GM12878 (cell line): ENCODE measurements around the gene NEK7. TPM values are rescaled to one million over a fixed set of nuclear protein-coding genes. Genes with fewer than 3 reads are reported as not detected.
"Not testable (repeated sequence)": the region's sequence is repeated elsewhere in the genome, so short reads cannot be mapped to it uniquely, and the experiment has no call there.

Experiments
- ATAC-seq: fragments of 200-7000 bp; cut with Tn5 transposase; 3 replicates; pipeline ENCODE4 v1.9.1; 2020; ENCODE audit warnings: mild to moderate bottlenecking, moderate library complexity
- BruUV-seq: library from RNA; stranded (reverse); fragments of 400-500 nt; replicated peaks from 2 replicates; lab custom pipeline; 2021; lab: Mats Ljungman, UMichigan
- CTCF ChIA-PET: fragments of 300-600 bp; sonication (Branson Sonifier 250); formaldehyde crosslinking; extraction: SDS; loops from one replicate; lab custom pipeline; 2021; ENCODE audit warnings: inconsistent platforms; lab: Yijun Ruan, JAX
- POLR2A ChIA-PET: fragments of 350-600 bp; formaldehyde crosslinking; extraction: SDS; loops from one replicate; lab custom pipeline; 2021; ENCODE audit warnings: inconsistent platforms; lab: Charles Lee
- RAD21 ChIA-PET: fragments of 300-600 bp; sonication (Branson Sonifier 250); formaldehyde crosslinking; loops from one replicate; lab custom pipeline; 2023; ENCODE audit warnings: antibody characterized with exemption; ENCODE audit not compliant: unreplicated experiment; lab: Charles Lee
- SMC1A ChIA-PET: fragments of 300-600 bp; sonication (Branson Sonifier 250); formaldehyde crosslinking; loops from one replicate; lab custom pipeline; 2023; ENCODE audit not compliant: unreplicated experiment, uncharacterized antibody; lab: Charles Lee
- DNase-seq: peaks from one replicate; pipeline ENCODE4 v3.0.0-alpha.2; 2011; ENCODE audit warnings: low read depth, low spot score
- FAIRE-seq: peaks from 3 replicates; lab custom pipeline; 2011; peaks lifted over from hg19 to GRCh38; lab: Jason Lieb, UNC
- H2AFZ ChIP-seq: 2 replicates; pipeline ENCODE4 v1.6.0; 2011; ENCODE audit warnings: low read depth, low read length, control low read depth; ENCODE audit not compliant: control insufficient read depth
- H3K27ac ChIP-seq: 2 replicates; pipeline ENCODE4 v1.5.1; 2011; ENCODE audit warnings: control low read depth; ENCODE audit not compliant: control insufficient read depth, insufficient read depth
- H3K27me3 ChIP-seq, 2 experiments: replicated peaks in 1 of 2; 2 replicates each; pipeline versions ENCODE4 v1.6.0 to v1.6.1; 2011; ENCODE audit warnings: low read length in 1 of 2; ENCODE audit not compliant: control insufficient read depth in 2 of 2, insufficient read depth in 2 of 2
- H3K36me3 ChIP-seq, 2 experiments: 2 replicates each; pipeline ENCODE4 v1.5.1; 2011; ENCODE audit warnings: low read length in 1 of 2; ENCODE audit not compliant: control insufficient read depth in 2 of 2, insufficient read depth in 2 of 2
- H3K4me1 ChIP-seq: 2 replicates; pipeline ENCODE4 v1.6.1; 2011; ENCODE audit warnings: mild to moderate bottlenecking, low read length, moderate library complexity, mixed read lengths; ENCODE audit not compliant: control insufficient read depth, insufficient read depth
- H3K4me2 ChIP-seq: 2 replicates; pipeline ENCODE4 v1.6.0; 2011; ENCODE audit warnings: control low read depth; ENCODE audit not compliant: control insufficient read depth, insufficient read depth
- H3K4me3 ChIP-seq: fragments of 200-600 bp; sonication (generic); 2 replicates; pipeline ENCODE4 v1.5.1; 2016
- H3K79me2 ChIP-seq: 2 replicates; pipeline ENCODE4 v1.6.0; 2011; ENCODE audit warnings: low read length; ENCODE audit not compliant: control insufficient read depth, insufficient read depth
- H3K9ac ChIP-seq: 2 replicates; pipeline ENCODE4 v1.8.0; 2011; ENCODE audit warnings: low read length, control low read depth, mixed read lengths; ENCODE audit not compliant: control insufficient read depth, insufficient read depth
- H3K9me3 ChIP-seq: replicated peaks from 3 replicates; pipeline ENCODE4 v1.5.1; 2011; ENCODE audit warnings: mild to moderate bottlenecking, low read length; ENCODE audit not compliant: control insufficient read depth, insufficient read depth
- H4K20me1 ChIP-seq: 2 replicates; pipeline ENCODE4 v1.6.0; 2011; ENCODE audit not compliant: control insufficient read depth, insufficient read depth
- BACH1 ChIP-seq: fragments of 450-650 bp; IDR thresholded peaks from 2 replicates; pipeline ENCODE4 v1.6.1; 2017; ENCODE audit warnings: mild to moderate bottlenecking, borderline replicate concordance
- FOXM1 ChIP-seq: IDR thresholded peaks from 2 replicates; pipeline ENCODE4 v1.6.1; 2012; ENCODE audit warnings: low read depth, mild to moderate bottlenecking, inconsistent platforms, low read length, moderate library complexity
- KLF5 ChIP-seq: fragments of 450-650 bp; IDR thresholded peaks from 2 replicates; pipeline ENCODE4 v1.6.1; 2014; ENCODE audit warnings: mild to moderate bottlenecking; ENCODE audit not compliant: partially characterized antibody
- NR2C2 ChIP-seq: IDR thresholded peaks from 2 replicates; pipeline ENCODE4 v1.6.1; 2011; ENCODE audit warnings: borderline replicate concordance, low read depth; ENCODE audit not compliant: control insufficient read depth, insufficient read length
- NRF1 ChIP-seq: conservative IDR thresholded peaks from 2 replicates; pipeline ENCODE4 v1.6.1; 2011; ENCODE audit warnings: mild to moderate bottlenecking, low read depth, low read length, improper control_type of control experiment
- SIN3A ChIP-seq: IDR thresholded peaks from 2 replicates; pipeline ENCODE4 v1.6.1; 2012; ENCODE audit warnings: low read depth, low read length, improper control_type of control experiment
- WGBS: methylation state at CpG from one replicate; pipeline ENCODE4 v1.1.6; 2016; ENCODE audit warnings: low lambda C conversion rate; ENCODE audit not compliant: insufficient replicate concordance, insufficient coverage; ENCODE audit errors: missing lambda C conversion rate; 5-methylcytosine and 5-hydroxymethylcytosine counted together
- in situ Hi-C: fragments of 300-500 bp; cut with MboI; formaldehyde crosslinking; loops from 9 replicates; pipeline ENCODE4 v1.14.3; 2018; ENCODE audit warnings: mixed read lengths
- intact Hi-C: fragments of 100-400 bp; cut with micrococcal nuclease; formaldehyde crosslinking; loops from one replicate; pipeline ENCODE4 v1.14.2; 2022; ENCODE audit not compliant: unreplicated experiment
- polyA plus RNA-seq, 11 experiments: library from polyadenylated mRNA; depleted of rRNA in 4 of 11; unstranded in 6 of 11; stranded (reverse) in 5 of 11; fragments of >200 nt; fragmentation: Nextera tagmentation in 4 of 11; fragmentation: Illumina TruSeq in 1 of 11; extraction: Ambion mirVana in 4 of 11; extraction: Trizol in 1 of 11; gene quantifications; 1 replicate in 1 of 11; 2 replicates in 10 of 11; pipeline versions ENCODE4 v1.2.1 to v1.2.3, GENCODE V29; 2011 to 2016; ENCODE audit warnings: inconsistent platforms in 2 of 11, missing spikeins in 2 of 11, low read depth in 1 of 11
- total RNA-seq, 4 experiments: library from RNA; depleted of rRNA in 3 of 4; stranded (reverse); fragments of >200 nt in 3 of 4; fragmentation: Illumina TruSeq in 1 of 4; extraction: Trizol in 1 of 4; gene quantifications; 2 replicates each; pipeline versions ENCODE4 v1.2.1 to v1.2.3, GENCODE V29; 2013 to 2021
- TF ChIP-seq, protein P1 (sequence below): fragments of 150-350 bp; IDR thresholded peaks from 2 replicates; pipeline ENCODE4 v1.6.1; 2014; ENCODE audit warnings: mild to moderate bottlenecking, low read depth, low read length
- TF ChIP-seq, protein P2 (sequence below): fragments of 450-650 bp; IDR thresholded peaks from 2 replicates; pipeline ENCODE4 v1.6.1; 2016; ENCODE audit warnings: mild to moderate bottlenecking

The NEK7 gene
- total and polyA plus RNA-seq, 10 of the 15 experiments (the other 5 are each of a cell fraction or from before 2014, with no cell fraction given): 9.4 to 77.7 (median 24.0) TPM

DNA sequence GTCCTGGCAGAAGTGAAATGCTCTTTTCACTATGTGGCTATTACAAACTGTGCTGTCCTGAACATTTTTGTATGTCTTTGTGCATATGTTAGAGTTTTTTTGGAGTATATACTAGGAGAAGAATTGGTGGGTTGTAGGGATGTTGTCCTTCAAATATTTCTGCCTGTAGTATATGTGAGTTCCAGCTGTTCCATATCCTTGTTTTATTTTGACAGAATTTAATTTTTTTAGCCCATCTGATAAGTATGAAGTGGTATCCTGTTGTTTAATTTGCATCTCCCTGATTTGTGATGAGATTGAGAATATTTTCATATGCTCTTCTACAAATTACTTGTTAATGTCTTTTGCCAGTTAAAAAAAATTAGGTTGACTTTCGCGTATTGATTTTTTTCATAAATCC, 34.3 kb downstream of the NEK7 start:
- DNase-seq (no peak), FAIRE-seq (no peak), ATAC-seq (no peak)
- Histone ChIP-seq H3K9ac (no peak overlapping the region), H3K4me1 (no peaks in the 10 kb centered on the region; the same call in 1 of the 2 replicates), H3K27ac (no peak overlapping the region), H3K27me3 (no peaks in the 10 kb centered on the region), H2AFZ (no peak overlapping the region), H3K4me2 (no peak overlapping the region), H3K36me3 (no peaks in the 10 kb centered on the region), H3K4me3 (no peak overlapping the region), H3K9me3 (no peaks in the 10 kb centered on the region; the same call in 2 of the 3 replicates), H4K20me1 (no peaks in the 10 kb centered on the region), H3K79me2 (peaks cover 19% of the 10 kb centered on the region)
- RAD21 ChIA-PET: no interaction called here
- TF ChIP-seq FOXM1 (no peak), NR2C2 (no peak), BACH1 (no peak), SIN3A (no peak), KLF5 (no peak), NRF1 (no peak)
- TF ChIP-seq, protein P1, sequence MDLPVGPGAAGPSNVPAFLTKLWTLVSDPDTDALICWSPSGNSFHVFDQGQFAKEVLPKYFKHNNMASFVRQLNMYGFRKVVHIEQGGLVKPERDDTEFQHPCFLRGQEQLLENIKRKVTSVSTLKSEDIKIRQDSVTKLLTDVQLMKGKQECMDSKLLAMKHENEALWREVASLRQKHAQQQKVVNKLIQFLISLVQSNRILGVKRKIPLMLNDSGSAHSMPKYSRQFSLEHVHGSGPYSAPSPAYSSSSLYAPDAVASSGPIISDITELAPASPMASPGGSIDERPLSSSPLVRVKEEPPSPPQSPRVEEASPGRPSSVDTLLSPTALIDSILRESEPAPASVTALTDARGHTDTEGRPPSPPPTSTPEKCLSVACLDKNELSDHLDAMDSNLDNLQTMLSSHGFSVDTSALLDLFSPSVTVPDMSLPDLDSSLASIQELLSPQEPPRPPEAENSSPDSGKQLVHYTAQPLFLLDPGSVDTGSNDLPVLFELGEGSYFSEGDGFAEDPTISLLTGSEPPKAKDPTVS: no peak
- TF ChIP-seq, protein P2, sequence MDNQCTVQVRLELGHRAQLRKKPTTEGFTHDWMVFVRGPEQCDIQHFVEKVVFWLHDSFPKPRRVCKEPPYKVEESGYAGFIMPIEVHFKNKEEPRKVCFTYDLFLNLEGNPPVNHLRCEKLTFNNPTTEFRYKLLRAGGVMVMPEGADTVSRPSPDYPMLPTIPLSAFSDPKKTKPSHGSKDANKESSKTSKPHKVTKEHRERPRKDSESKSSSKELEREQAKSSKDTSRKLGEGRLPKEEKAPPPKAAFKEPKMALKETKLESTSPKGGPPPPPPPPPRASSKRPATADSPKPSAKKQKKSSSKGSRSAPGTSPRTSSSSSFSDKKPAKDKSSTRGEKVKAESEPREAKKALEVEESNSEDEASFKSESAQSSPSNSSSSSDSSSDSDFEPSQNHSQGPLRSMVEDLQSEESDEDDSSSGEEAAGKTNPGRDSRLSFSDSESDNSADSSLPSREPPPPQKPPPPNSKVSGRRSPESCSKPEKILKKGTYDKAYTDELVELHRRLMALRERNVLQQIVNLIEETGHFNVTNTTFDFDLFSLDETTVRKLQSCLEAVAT: no peak
- WGBS: 100% methylated on average over 2 of the region's 2 CpGs
- POLR2A ChIA-PET: no interaction called here
- in situ Hi-C loops: no loop called here
- BruUV-seq: no TSS peak
- intact Hi-C loops: no loop called here
- CTCF ChIA-PET: no interaction called here
- SMC1A ChIA-PET: no interaction called here

DNA sequence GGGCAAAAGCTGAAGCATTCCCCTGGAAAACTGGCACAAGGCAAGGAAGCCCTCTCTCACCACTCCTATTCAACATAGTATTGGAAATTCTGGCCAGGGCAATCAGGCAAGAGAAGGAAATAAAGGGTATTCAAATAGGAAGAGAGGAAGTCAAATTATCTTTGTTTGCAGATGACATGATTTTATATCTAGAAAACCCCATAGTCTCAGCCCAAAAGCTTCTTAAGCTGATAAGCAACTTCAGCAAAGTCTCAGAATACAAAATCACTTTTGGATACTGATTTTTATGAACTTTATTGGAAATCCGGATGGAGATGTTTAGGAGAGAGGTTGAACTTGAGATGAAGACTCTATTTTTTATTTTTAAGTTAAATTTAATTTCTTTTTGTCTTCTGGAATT, 37.1 kb downstream of the NEK7 start:
- H3K27ac ChIP-seq, H4K20me1 ChIP-seq, H3K4me2 ChIP-seq, H3K4me1 ChIP-seq, H3K9ac ChIP-seq, intact Hi-C loops, H3K79me2 ChIP-seq, DNase-seq, H3K27me3 ChIP-seq, H2AFZ ChIP-seq, RAD21 ChIA-PET, H3K36me3 ChIP-seq, ATAC-seq, FAIRE-seq, H3K9me3 ChIP-seq, BruUV-seq, H3K4me3 ChIP-seq, in situ Hi-C loops: not testable (repeated sequence)
- POLR2A ChIA-PET: interaction anchor here (0.7 kb wide), 1 partner anchor 21 kb away, joined by 3 read pairs; no protein-coding TSS in a partner anchor
- SMC1A ChIA-PET: interaction anchor here (0.7 to 1.7 kb wide), 6 partner anchors 26 to 294 kb away, joined by 3 to 4 read pairs (median 3); no protein-coding TSS in a partner anchor
- WGBS: 96% methylated on average over 1 of the region's 1 CpG
- CTCF ChIA-PET: interaction anchor here (0.6 to 0.8 kb wide), 3 partner anchors 26 to 314 kb away, joined by 3 read pairs; no protein-coding TSS in a partner anchor
